H1 (cell line): ENCODE measurements around the gene GTF2H1. TPM values are rescaled to one million over a fixed set of nuclear protein-coding genes. Genes with fewer than 3 reads are reported as not detected.

Experiments used
- CBX5 ChIP-seq: fragments of 300-800, 300-1000 bp; sonication (generic); IDR thresholded peaks from 2 replicates; pipeline ENCODE4 v1.7.1; 2016; ENCODE audit warnings: antibody characterized with exemption, low read length, low read depth
- JUN ChIP-seq: IDR thresholded peaks from 2 replicates; pipeline ENCODE4 v1.6.1; 2011; ENCODE audit warnings: low read depth, mild to moderate bottlenecking, improper control_type of control experiment, low read length
- KDM5A ChIP-seq: fragments of 200-600 bp; IDR thresholded peaks from 2 replicates; pipeline ENCODE4 v1.7.1; 2012; ENCODE audit warnings: mild to moderate bottlenecking, low read length, inconsistent platforms, mixed read lengths
- RAD21 ChIP-seq, 2 experiments: IDR thresholded peaks in 1 of 2; conservative IDR thresholded peaks in 1 of 2; 2 replicates each; pipeline ENCODE4 v1.6.1; 2011; ENCODE audit warnings: low read depth in 2 of 2, low read length in 2 of 2, improper control_type of control experiment in 1 of 2, inconsistent platforms in 1 of 2, mild to moderate bottlenecking in 1 of 2, moderate library complexity in 1 of 2
- SUZ12 ChIP-seq: fragments of 200-600 bp; sonication (generic); IDR thresholded peaks from 2 replicates; pipeline ENCODE4 v1.6.1; 2012; ENCODE audit warnings: mild to moderate bottlenecking, inconsistent platforms, low read length, moderate library complexity, mixed read lengths
- polyA plus RNA-seq, 7 experiments: library from polyadenylated mRNA; depleted of rRNA in 3 of 7; stranded (reverse) in 5 of 7; unstranded in 2 of 7; fragments of >200 nt in 5 of 7; fragments of 200-250 nt in 2 of 7; gene quantifications; 1 replicate in 5 of 7; 2 replicates in 1 of 7; 4 replicates in 1 of 7; pipeline versions ENCODE4 v1.2.1 to v1.2.3, GENCODE V29; 2011 to 2013; ENCODE audit warnings: missing spikeins in 2 of 7, mixed read lengths in 2 of 7
- total RNA-seq: library from RNA; stranded (reverse); fragmentation: NEBNext Ultra II Directional; extraction: Animal tissue kit (Norgen Biotek cat#: 25700); gene quantifications from 2 replicates; pipeline ENCODE4 v1.2.1, GENCODE V29; 2021

Gene GTF2H1
- total and polyA plus RNA-seq, 2 of the 8 experiments (the other 6 are each of a cell fraction or from before 2014, with no cell fraction given): 9.1 to 26.3 TPM

DNA sequence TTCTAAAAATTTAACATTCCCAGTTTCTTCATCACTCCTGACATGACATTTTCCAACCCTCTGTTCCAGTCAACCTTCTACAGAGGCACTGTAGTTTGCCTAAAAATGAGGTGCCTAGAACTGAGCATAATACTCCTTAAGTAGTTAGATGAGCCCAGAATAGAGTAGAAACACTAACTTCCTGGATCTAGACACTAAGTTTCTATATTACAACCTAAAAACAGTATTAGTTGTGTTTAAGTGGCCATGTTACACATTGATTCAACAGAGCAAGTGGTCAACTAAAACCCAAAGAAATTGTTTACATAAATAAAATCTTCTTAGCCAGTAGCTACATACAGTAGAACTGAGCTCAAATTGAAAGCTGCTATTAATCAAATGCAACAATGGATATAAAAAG is 1.8 kb upstream of the GTF2H1 start (continued):
- TF ChIP-seq SUZ12: no peak
- no peak for TF ChIP-seq RAD21 (IDR thresholded peaks at IDR 0.05 in 1 of 2, conservative IDR thresholded peaks at IDR 0.05 in 1 of 2; ENCODE audit: low read depth in 2 of 2, low read length in 2 of 2)
- no peak for TF ChIP-seq JUN
- no peak for TF ChIP-seq CBX5
- TF ChIP-seq KDM5A: no peak
